GM19240 (cell line): ENCODE measurements around the gene ACBD5.

Experiments
- DNase-seq: peaks from one replicate; pipeline ENCODE4 v3.0.0; 2011; ENCODE audit warnings: low spot score; ENCODE audit not compliant: insufficient read length

Gene ACBD5

GRCh38 chr10:27153845-27154193 lies 86.8 kb downstream of the ACBD5 start:
- no peak for DNase-seq

GRCh38 chr10:27153329-27153728 lies 87.3 kb downstream of the ACBD5 start:
- no peak for DNase-seq

- DNase-seq = no peak
These were observed 87.9 kb downstream of the ACBD5 start for GRCh38 chr10:27152687-27153086.

GRCh38 chr10:27150261-27150660 lies 90.3 kb downstream of the ACBD5 start:
- DNase-seq = no peak

- no peak for DNase-seq
These were observed 92.9 kb downstream of the ACBD5 start for GRCh38 chr10:27147701-27148100.

GRCh38 chr10:27145937-27146336 lies 94.7 kb downstream of the ACBD5 start:
- no peak for DNase-seq
